Loucy (cell line): ENCODE data around the gene CBLC.

Experiments
- CTCF ChIP-seq: fragments of 200-600 bp; sonication (generic); conservative IDR thresholded peaks from 2 replicates; pipeline ENCODE4 v1.5.1; 2014; ENCODE audit warnings: mild to moderate bottlenecking, antibody characterized with exemption, low read length
- EZH2phosphoT487 ChIP-seq: fragments of 200-600 bp; IDR thresholded peaks from 2 replicates; pipeline ENCODE4 v1.6.1; 2018; ENCODE audit warnings: antibody characterized with exemption, mild to moderate bottlenecking, moderate library complexity, borderline replicate concordance

- TF ChIP-seq CTCF (no peak), EZH2phosphoT487 (no peak)
Measured at GRCh38 chr19:44758596-44758995, 19.1 kb upstream of the CBLC start.
